ENCODE data around the gene CER1.

The CER1 gene, protein sequence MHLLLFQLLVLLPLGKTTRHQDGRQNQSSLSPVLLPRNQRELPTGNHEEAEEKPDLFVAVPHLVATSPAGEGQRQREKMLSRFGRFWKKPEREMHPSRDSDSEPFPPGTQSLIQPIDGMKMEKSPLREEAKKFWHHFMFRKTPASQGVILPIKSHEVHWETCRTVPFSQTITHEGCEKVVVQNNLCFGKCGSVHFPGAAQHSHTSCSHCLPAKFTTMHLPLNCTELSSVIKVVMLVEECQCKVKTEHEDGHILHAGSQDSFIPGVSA

DNA sequence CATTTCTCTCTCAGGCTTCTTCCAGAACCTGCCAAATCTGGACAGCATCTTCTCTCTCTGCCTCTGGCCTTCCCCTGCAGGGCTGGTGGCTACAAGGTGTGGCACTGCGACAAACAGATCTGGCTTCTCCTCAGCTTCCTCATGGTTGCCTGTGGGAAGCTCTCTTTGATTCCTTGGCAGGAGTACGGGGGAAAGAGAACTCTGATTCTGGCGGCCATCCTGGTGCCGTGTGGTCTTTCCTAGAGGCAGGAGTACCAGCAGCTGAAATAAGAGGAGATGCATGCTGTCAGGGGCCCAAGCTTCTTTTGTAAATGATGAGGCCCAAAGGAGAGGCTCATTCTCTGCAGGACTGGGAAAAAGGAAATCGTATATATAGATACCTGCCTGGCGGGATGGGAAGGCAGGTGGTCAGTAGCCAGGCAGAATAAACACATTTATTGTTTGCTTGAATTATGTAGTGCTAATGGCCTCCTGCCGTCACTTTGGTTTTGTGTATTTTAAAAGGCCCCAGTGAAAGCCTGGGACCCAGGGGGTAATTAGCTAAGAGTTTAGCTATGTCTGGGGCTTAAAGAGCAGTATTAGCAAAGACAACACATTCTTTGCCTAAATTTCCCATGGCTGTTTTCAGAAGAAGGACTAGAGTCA is at the start of gene CER1:
Gene CER1, minus strand, starts transcription at position 343 of the 645 bp plus-strand sequence. Its CDS starts 61 bp downstream, at position 282.
- no peak for DNase-seq (ENCODE audit: low read depth)

DNA sequence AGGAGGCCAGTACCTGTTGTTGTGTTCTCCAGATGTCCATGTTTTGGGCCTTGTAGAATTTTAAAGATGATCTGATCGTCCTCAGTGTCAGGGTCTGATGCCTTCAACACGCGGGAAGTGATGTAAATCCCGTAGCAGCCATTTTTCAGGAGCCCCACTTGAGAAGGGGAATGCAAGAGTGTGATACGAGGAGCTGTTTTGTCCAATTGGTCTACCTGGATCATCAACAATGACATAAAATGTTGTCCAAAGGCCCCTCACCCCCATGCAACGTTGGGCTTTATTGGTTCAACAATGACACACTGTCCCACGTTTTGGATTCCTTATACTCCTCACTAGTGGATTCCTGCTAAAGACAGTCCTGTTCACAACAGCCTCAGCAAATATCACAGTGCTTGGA is 48.1 kb upstream of the CER1 start:
- DNase-seq (ENCODE audit: low read depth), result no peak

DNA sequence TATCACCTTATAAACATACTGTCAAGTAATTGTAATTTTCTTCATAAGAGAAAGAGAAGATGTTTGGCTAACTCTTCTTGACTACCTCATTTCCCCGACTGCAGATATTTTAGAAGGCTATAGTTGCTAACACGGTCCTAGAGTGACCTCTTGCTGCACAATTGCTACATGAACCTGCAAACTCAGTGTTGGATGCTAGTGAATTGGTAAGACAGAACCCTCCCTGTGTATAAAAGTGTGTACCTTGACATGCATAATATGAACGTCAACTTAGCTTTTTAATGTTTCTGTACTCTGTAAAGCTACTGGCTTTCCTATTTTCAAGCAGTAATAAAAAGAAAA is 46.7 kb upstream of the CER1 start:
- DNase-seq (ENCODE audit: low read depth), result no peak

DNA sequence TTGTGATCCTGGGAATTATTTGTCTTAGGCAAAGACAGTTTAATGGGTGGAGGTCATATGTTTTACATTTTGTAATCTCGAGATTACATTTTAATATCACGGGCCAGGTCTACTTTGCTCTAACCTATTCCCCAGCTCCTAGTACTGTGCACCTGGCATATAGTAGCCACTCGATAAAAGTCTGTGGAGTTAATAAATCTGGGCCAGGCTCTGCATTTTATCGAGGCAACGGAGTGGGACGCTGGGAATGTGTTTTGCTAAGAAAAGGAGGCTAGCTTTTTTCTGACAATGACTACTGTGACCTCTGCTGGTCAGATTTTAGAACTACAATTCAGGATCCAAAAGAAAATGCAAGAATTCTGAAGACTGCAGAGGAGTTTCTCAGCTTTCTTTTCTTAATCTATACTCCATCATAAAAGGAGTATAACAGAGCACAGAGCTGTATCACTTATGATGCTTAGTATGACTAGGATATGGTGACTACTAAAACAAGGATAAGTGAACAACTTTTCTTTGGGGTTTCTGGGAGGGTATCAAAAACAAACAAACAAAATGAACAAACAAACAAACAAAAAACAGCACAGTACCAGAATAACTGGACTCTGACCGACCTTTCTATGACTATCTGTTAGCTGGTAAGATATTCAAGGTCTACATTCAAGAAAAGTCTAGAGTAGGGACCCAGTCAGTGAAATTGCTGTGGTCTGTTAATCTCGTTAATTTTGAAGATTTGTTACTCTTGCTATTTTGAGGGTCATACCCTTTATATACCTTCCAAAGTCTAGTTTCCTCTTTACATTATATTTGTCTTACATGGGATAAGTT is 46.1 kb upstream of the CER1 start:
- no peak for DNase-seq (ENCODE audit: low read depth)

DNA sequence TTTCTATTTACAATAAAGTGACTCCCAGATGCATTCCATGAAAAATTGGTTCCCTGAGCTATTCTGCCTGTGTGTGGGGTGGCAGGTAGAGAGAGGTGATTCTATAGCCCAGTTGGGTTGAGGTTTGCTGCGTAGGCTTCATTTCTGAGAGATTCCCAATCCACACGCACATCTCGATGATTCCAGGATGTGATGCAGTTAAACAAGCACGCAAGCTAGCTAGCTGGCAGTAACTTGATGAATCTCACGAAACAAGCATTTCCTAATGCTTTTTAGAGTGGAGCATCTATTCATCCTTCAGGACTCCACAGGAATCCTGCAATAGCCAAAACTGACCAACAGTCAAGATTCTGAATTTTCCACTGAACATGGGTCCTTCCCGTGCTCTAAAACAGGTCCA is 43.8 kb upstream of the CER1 start:
- DNase-seq (ENCODE audit: low read depth), result no peak

DNA sequence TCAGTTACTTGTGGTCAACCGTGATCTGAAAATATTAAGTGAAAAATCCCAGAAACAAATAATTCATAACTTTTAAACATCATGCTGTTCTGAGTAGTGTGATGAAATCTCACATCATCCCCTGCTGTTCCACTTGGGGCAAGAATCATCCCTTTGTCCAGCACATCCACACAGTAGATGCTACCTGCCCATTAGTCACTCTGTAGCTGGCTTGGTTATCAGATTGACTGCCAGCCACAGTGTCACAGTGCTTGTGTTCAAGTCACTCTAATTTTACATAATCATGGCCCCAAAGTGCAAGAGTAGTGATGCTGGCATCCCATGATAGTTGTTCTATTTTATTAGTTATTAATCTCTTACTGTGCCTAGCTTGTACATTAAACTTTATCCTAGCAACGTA is 39.1 kb upstream of the CER1 start:
- DNase-seq (ENCODE audit: low read depth), result no peak

DNA sequence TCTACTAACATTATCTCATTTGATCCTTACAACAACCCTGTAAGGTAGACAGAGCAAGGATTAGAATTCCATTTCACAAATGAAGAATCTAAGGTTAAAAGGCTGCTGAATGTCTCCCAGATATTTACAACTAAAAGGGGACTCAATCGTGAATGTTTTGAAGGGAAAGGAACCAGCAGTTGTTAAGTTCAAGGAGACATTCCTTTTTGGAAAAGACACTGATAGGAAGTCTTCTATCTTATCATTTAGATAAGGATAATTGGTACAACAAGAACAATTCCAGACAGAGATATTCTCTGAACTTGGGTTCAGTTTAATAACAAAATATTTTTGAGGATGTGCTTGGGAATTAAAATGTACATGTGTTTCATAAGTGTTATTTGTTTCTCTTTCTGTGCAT is 37.5 kb upstream of the CER1 start:
- no peak for DNase-seq (ENCODE audit: low read depth)

DNA sequence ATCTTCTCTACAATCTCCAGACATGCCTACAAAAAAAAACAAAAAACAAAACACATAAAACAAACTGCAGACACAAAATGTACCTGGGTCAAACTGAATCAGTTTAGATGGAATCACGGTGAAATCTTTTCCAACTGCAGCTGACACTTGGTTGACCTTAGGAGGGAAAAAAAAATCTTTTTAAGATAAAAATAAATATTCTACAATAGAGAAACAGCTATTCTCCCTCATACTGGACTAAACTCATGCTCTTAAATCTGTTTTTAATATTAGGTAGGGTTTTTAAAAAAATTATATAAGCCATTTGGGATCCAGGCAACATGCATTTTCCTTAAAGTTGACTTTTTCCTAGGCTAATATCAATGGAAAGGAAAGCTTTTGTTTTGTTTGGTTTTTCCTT is 33.8 kb upstream of the CER1 start:
- DNase-seq (ENCODE audit: low read depth), result no peak

DNA sequence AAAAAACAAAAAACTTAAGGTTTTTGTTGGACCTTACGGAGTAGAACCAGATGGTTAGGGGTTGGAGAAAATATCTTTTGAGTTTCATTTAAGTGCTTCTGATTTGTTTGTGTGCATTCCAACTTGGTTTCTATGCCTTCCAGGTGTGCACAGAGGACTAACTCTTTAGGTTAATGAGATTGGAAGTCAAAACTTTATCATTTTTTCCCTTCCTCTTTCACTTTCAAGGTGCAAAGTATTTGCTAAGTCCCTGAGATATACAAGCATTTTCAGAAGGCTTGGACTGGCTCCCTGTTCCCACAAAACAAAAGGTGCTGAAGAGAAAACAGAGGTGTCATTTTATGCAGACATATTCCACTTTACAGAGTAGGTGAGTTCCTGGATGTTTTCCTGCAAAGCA is 30.3 kb upstream of the CER1 start:
- DNase-seq (ENCODE audit: low read depth), result no peak

DNA sequence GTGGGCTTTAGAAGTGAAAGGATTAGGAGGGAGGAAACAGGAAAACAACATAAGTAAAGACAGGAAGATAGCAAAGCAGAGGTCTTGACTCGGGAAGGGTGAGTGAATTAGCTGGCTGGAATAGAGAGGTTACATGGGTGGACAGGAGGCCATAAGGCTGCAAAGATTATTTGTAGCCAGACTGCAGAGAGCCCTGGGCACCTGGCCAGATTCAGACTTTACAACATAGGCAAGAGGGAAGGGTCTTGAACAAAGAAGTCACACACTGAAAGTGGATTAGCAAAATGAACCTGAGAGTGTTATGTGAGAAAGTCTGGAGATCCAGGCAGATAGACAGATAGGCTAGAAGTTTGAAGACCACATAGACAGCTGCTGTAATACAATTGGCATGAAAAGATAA is 29.7 kb upstream of the CER1 start:
- DNase-seq (ENCODE audit: low read depth), result no peak

DNA sequence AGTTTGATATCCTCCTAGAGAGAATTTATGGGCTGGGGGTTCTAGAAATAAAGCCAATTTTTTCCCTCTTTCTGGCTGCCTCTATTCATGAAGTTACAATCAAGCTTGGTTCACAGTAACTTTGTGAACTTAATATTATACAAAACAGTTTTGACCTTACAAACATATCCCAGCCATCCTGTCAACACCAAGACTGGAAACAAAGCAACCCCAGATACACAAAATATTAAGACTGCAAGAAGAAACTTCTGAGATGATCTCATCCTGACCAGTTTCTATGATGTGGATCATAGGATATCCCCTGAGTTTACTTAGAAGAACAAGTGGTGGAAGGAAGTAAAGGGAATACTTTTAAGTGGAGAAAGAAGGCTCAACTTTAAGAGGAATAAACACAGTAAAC is 28.3 kb upstream of the CER1 start:
- DNase-seq (ENCODE audit: low read depth), result no peak

DNA sequence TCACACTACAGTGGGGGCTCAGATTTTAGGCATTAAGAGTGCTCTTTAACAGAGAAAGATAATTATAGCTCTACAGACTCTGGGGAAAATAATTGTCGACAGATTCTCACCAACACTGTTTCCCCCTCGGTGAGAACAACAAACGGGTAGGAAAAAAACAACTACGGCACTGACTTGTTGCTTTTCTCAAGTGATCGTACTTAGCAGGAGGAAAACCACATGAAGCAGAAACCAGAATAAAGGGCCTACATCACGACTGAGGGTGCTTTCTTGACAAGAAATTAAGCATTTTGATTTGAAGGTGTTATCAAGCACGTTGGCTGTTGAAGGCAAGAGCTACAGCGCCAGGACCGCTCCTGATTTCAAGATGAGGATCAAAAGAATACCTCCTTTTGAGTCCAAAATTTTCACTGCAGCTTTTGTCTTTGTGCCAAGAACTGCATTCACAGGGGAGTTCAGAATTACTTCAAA is 27.2 kb upstream of the CER1 start:
- DNase-seq (ENCODE audit: low read depth), result no peak

DNA sequence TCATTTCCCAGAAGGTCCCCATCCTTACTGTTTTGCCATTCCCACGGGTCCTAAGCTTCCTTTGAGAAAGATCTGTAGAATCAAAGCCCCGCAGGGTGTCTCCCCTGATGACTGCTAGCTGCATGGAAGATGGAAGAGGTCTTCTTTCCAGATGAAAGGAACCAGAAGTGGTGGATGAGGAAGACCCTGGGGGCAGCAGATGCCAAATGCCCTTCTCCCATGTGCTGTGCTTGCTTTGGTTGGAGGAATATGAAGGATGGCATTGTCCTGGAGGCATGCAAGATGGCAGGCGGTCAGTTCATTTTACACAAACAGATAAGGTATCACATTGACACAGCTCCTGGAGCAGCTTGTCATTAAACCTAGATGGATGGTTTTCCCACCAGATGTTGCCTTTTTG is 25.8 kb upstream of the CER1 start:
- DNase-seq (ENCODE audit: low read depth), result no peak

DNA sequence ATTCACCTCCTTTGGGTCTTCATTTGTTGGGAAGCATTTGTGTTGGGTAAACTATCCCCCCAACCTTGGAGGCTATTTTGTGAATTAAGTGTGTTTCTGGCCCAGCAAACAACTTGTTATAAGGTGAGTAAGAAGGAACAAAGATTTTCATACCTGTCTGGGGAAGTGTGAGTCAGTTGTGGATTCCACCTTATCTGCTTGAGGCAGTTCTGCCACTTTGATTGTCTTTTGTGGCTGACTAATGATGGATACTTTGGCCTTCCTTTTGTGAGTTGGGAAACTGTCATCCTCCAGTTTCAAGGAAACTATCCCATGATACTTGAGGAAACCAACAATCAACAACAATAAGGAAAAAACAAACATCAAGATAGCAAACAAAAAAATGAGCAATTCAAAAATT is 24.6 kb upstream of the CER1 start:
- DNase-seq (ENCODE audit: low read depth), result no peak

DNA sequence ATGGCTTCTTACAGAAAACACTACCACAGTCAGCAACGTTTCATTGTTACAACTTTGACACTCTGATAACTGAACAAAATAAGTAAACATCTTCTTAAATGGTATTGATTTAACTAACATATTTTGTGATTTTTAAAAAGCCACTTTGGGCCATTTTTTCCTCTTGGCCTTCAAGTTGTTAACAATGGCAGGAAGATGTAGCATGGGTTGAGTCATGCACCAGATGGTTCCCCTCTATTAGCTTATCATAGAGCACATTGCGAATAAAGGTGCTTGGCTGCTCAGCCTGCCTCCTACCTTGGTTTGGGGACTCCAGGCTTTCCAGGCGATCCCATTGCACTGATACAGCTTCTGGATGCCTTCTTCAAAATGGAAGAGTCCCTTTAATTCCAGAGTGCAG is 24.1 kb upstream of the CER1 start:
- no peak for DNase-seq (ENCODE audit: low read depth)

DNA sequence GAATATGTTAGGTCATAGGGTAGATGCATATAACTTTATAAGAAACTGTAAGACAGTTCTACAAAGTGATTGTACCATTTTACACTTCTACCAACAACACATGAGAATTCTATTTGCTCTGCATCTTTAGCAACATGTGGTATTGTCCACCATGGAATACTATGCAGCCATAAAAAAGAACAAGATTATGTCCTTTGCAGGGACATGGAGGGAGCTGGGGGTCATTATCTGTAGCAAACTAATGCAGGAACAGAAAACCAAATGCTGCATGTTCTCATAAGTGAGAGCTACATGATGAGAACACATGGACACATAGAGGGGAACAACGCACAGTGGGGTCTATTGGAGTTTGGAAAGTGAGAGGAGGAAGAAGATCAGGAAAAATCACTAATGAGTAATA is 22.2 kb upstream of the CER1 start:
- DNase-seq (ENCODE audit: low read depth), result no peak

DNA sequence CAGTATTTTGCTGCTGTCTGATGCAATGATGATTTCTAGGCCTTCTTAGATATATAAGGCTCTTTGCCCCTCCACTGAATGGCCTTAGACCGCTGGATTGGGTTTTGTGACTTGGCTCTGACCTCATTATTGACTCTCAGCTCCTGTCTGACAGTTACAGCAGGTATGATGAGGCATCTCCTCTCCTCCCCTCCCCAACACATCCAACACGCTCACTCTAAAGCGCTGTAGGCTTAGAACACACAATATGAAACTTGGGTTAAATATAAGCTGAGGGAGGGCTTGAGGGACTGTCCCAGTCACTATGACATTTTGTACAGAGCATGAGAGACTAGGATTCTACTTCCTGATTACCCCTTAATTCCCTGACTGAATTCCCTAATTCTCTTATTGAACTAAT is 18.8 kb upstream of the CER1 start:
- DNase-seq (ENCODE audit: low read depth), result no peak

DNA sequence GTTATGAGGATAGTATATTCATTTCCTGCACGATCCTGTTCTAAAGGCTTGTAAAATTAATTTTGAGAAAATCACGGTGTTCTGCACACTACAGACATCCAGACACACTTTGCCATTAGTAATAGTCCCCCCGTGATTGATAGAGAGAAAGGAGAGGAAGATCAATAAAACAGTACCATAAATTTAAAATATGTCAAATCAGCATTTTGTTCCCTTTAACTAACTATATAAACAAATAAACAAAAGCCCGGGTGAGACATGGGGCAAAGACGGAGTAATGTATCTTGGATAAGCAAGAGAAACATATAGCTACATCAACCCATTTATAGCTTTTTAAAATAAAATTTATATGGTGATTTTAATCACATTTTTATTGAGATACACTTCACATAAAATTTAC is 10.6 kb upstream of the CER1 start:
- DNase-seq (ENCODE audit: low read depth), result no peak

DNA sequence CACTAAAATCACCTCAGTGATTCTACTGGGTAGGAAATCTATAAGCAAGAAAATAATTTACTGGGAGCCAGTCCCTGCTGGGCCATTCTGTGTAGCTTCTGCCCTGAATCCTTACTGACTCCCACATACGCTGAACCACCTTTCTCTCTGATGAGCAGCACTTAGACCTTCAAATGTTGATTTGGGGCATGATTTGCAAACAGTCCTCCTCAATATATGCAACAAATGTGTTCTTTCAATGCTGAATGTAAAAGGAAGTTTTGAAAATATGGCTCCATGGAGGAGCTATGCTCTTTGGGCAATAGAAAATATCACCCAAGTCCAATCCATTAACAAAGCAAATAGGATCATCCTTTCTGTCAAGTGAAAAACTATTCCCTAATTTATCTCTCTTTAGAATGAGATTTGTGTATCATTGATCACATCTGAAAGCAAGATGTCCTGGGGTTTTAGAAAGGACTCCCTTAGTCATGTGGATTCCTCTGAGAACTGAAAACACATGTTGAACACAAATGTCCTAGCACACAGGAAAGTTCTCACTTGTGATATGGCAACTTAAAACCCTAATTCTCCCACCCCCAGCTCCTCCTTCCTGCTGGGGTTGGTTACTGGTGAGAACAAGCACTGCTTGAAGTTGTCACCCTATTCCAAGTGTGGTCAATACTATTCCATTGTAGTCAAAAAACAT is 8.9 kb upstream of the CER1 start:
- no peak for DNase-seq (ENCODE audit: low read depth)

DNA sequence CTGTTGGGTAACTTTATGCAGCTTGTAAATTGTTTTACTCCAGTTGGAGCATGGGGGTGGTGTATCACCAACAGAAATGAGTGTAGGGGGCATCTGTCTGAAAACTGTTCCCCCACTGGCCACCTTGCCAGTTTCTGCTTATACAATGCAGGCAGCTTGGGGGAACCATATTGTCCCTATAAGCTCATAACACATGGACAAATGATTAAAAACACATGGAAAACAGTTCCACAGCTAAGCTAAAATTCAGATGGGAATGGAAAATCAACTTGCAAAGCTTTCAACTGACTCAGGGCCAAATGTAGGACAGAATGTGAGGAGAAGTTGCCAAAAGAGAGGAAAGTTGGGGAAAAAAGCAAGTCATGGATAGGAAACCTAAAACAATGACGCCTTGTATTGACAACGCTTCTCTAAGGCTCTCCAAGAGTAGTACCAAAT is 7.9 kb upstream of the CER1 start:
- DNase-seq (ENCODE audit: low read depth), result no peak

DNA sequence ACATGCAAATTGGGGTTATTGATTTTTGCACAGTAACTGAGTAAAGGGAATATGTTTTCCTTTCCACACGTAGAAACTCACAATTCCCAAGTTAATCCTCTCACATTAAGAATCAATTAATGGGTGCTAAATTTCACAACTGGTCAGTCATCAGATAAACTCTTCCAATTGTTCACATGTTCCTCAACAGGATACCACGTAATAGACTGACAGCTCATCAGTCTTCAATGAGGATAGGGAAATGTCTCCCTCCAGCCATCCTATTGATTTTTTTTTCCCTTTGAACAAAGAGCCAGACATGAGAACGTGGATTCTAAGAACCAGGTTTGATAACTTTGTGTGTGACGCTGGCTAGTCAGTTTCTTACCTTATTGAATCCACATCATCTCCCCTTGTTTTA is 768 bp upstream of the CER1 start:
- DNase-seq (ENCODE audit: low read depth), result no peak

DNA sequence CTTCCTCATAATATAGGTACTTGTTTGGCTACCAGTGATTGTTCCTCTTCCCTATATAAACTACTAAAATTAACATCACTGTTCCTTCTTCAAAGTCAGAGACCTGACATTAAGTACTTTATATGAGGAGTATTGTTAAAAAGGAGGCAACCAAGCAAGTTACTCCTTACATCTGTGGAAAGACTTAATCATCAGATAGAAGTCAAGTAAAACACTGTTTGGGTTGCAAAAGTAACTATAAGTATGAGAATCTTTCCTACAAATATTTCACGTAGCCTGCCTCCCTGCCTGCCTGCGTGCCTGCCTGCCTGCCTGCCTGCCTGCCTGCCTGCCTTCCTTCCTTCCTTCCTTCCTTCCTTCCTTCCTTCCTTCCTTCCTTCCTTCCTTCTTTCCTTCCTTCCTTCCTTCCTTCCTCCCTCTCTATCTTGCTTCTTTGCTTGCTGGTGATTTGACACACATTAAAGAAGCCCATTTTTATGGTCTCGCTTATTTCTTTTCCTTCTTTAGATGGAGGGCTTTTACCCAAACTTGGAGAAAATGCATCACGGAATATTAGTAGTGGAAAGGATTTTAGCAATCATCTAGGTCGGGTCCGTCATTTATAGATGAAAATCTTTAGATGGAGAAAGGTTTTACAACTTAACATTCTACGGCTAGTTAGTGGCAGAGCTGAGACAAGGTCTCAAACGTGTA is 3.2 kb downstream of the CER1 start:
- DNase-seq (ENCODE audit: low read depth), result no peak

Measured in HS-27A (cell line).